ENCODE results near the gene ZHX3. TPM values are rescaled to one million over a fixed set of nuclear protein-coding genes. Genes with fewer than 3 reads are reported as not detected.
A peak's percentile ranks its signal among the peaks of the same experiment; 100 is the strongest.

Gene ZHX3
- total and polyA plus RNA-seq, 2 of the 13 experiments (the other 11 are each of a cell fraction or from before 2014, with no cell fraction given) = 8.4 to 11.7 TPM

GRCh38 chr20:41136680-41137613 is 180.6 kb downstream of the ZHX3 start, which contains the start of gene PLCG1 (continued):
- TF ChIP-seq TCF7L2 (IDR thresholded peaks at IDR 0.05; ENCODE audit: low read depth, low read length) = no peak
- peak; percentile 73 for TF ChIP-seq POGZ (CRISPR knock-in tag; IDR thresholded peaks at IDR 0.05)
- TF ChIP-seq RFXAP (CRISPR knock-in tag; IDR thresholded peaks at IDR 0.05; ENCODE audit: borderline replicate concordance) = peak; percentile 95; the same call in 1 of the 2 replicates
- TF ChIP-seq MEF2D (CRISPR knock-in tag; IDR thresholded peaks at IDR 0.05) = peak; percentile 85
- peak; percentile 82; the same call in 1 of the 2 replicates for TF ChIP-seq MTA1 (CRISPR knock-in tag; IDR thresholded peaks at IDR 0.05; ENCODE audit: borderline replicate concordance)
- TF ChIP-seq SRY (CRISPR knock-in tag; IDR thresholded peaks at IDR 0.05) = peak; percentile 96
- no peak for TF ChIP-seq KLF13 (CRISPR knock-in tag; IDR thresholded peaks at IDR 0.05)
- TF ChIP-seq ZBTB20 (CRISPR knock-in tag; IDR thresholded peaks at IDR 0.05; ENCODE audit: borderline replicate concordance, low read depth) = peak; percentile 60; the same call in 1 of the 2 replicates
- peak; percentile 90; the same call in 1 of the 2 replicates for TF ChIP-seq ZNF34 (CRISPR knock-in tag; IDR thresholded peaks at IDR 0.05; ENCODE audit: borderline replicate concordance)
- peak; percentile 48 for TF ChIP-seq ZNF263 (CRISPR knock-in tag; IDR thresholded peaks at IDR 0.05)
- 0 out of 2 replicates have a peak, but pooled peaks have one; percentile 82 for TF ChIP-seq ZSCAN29 (CRISPR knock-in tag; conservative IDR thresholded peaks at IDR 0.05)
- peak; percentile 32 for TF ChIP-seq ZNF441 (CRISPR knock-in tag; IDR thresholded peaks at IDR 0.05; ENCODE audit: borderline replicate concordance)
- TF ChIP-seq HDAC2 (CRISPR knock-in tag; IDR thresholded peaks at IDR 0.05) = peak; percentile 67; the same call in 1 of the 2 replicates
- TF ChIP-seq ZNF768 (CRISPR knock-in tag; IDR thresholded peaks at IDR 0.05) = peak; percentile 71; the same call in 1 of the 2 replicates
- TF ChIP-seq ONECUT2 (CRISPR knock-in tag; IDR thresholded peaks at IDR 0.05) = no peak
- TF ChIP-seq ZNF547 (CRISPR knock-in tag; IDR thresholded peaks at IDR 0.05) = peak; percentile 76
- no peak for TF ChIP-seq PCBP2 (optimal IDR thresholded peaks at IDR 0.05; ENCODE audit: low read depth, low read length, poor library complexity, severe bottlenecking)
- peak; percentile 93 for TF ChIP-seq BORCS8-MEF2B (CRISPR knock-in tag; IDR thresholded peaks at IDR 0.05)
- TF ChIP-seq, protein P1, sequence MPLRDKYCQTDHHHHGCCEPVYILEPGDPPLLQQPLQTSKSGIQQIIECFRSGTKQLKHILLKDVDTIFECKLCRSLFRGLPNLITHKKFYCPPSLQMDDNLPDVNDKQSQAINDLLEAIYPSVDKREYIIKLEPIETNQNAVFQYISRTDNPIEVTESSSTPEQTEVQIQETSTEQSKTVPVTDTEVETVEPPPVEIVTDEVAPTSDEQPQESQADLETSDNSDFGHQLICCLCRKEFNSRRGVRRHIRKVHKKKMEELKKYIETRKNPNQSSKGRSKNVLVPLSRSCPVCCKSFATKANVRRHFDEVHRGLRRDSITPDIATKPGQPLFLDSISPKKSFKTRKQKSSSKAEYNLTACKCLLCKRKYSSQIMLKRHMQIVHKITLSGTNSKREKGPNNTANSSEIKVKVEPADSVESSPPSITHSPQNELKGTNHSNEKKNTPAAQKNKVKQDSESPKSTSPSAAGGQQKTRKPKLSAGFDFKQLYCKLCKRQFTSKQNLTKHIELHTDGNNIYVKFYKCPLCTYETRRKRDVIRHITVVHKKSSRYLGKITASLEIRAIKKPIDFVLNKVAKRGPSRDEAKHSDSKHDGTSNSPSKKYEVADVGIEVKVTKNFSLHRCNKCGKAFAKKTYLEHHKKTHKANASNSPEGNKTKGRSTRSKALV (CRISPR knock-in tag; IDR thresholded peaks at IDR 0.05) = 0 out of 2 replicates have a peak, but pooled peaks have one; percentile 53
- TF ChIP-seq NAIF1 (CRISPR knock-in tag; IDR thresholded peaks at IDR 0.05; ENCODE audit: borderline replicate concordance) = peak; percentile 58; the same call in 1 of the 2 replicates
- TF ChIP-seq ZNF543 (CRISPR knock-in tag; IDR thresholded peaks at IDR 0.05) = peak; percentile 58
- TF ChIP-seq GPN1 (CRISPR knock-in tag; IDR thresholded peaks at IDR 0.05; ENCODE audit: borderline replicate concordance) = no peak
- peak; percentile 78 for TF ChIP-seq HNRNPLL (IDR thresholded peaks at IDR 0.05; ENCODE audit: low read depth, low read length, poor library complexity, severe bottlenecking)
- peak; percentile 74 for TF ChIP-seq ZNF138 (CRISPR knock-in tag; IDR thresholded peaks at IDR 0.05; ENCODE audit: low read depth)
